Ishikawa (cell line): ENCODE measurements around the gene PRSS12.

Experiments
- CEBPB ChIP-seq: IDR thresholded peaks from 2 replicates; pipeline ENCODE4 v1.6.1; 2012
- CREB1 ChIP-seq: IDR thresholded peaks from 2 replicates; pipeline ENCODE4 v1.6.1; 2012; ENCODE audit warnings: low read depth
- EGR1 ChIP-seq: IDR thresholded peaks from 2 replicates; pipeline ENCODE4 v1.6.1; 2012
- EP300 ChIP-seq: IDR thresholded peaks from 2 replicates; pipeline ENCODE4 v1.6.1; 2012; ENCODE audit warnings: borderline replicate concordance
- FOXM1 ChIP-seq: IDR thresholded peaks from 2 replicates; pipeline ENCODE4 v1.6.1; 2012; ENCODE audit warnings: low read depth, borderline replicate concordance
- NFIC ChIP-seq: IDR thresholded peaks from 2 replicates; pipeline ENCODE4 v1.6.1; 2012
- RAD21 ChIP-seq: IDR thresholded peaks from 2 replicates; pipeline ENCODE4 v1.6.1; 2012; ENCODE audit warnings: low read depth
- TAF1 ChIP-seq: IDR thresholded peaks from 2 replicates; pipeline ENCODE4 v1.6.1; 2012; ENCODE audit warnings: low read depth, mild to moderate bottlenecking
- TCF12 ChIP-seq: IDR thresholded peaks from 2 replicates; pipeline ENCODE4 v1.6.1; 2012; ENCODE audit warnings: low read depth
- TEAD4 ChIP-seq: IDR thresholded peaks from 2 replicates; pipeline ENCODE4 v1.6.1; 2012
- YY1 ChIP-seq: IDR thresholded peaks from 2 replicates; pipeline ENCODE4 v1.6.1; 2012; ENCODE audit warnings: low read depth
- ZBTB7A ChIP-seq: IDR thresholded peaks from 2 replicates; pipeline ENCODE4 v1.6.1; 2012; ENCODE audit warnings: low read depth
- TF ChIP-seq, protein P1 (sequence below): IDR thresholded peaks from 2 replicates; pipeline ENCODE4 v1.6.1; 2012
- TF ChIP-seq, protein P2 (sequence below): IDR thresholded peaks from 2 replicates; pipeline ENCODE4 v1.6.1; 2012; ENCODE audit warnings: low read depth, mild to moderate bottlenecking
- TF ChIP-seq, protein P3 (sequence below): IDR thresholded peaks from 2 replicates; pipeline ENCODE4 v1.6.1; 2012

PRSS12 gene

DNA sequence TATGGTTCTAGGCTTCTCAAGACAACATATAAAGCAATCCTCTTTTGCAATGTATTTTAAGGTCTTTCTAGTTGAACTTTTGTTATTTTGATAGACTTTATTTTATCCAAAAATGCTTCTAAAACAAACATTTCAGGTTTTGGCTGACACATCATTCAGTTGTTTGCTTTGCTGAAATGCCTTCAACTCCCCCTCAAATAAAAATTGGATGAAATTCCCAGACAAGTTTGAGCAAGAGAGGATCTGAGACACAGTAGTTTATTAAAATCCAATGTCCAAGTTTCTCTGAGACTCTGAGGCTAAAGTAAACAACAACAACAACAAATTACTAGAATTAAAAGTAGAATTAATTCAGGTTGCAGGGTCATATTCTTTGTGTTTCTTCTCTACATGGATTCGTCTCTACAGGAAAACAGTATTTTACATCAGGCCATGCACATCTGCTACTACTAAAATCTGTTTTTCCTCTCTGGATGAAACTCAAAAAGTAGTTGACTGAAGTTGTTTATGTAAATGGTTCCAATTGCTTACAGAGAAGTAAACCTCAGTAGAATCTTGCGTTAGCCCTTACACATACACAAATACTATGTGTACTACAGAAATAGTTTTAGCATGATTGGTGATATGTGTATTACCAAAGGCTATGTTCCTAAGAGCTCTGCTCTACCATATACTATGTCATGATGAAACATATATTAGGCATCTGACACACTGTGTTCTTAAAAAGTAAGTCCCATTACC, 64.9 kb downstream of the PRSS12 start:
- no peak for TF ChIP-seq TEAD4
- TF ChIP-seq, protein P1, sequence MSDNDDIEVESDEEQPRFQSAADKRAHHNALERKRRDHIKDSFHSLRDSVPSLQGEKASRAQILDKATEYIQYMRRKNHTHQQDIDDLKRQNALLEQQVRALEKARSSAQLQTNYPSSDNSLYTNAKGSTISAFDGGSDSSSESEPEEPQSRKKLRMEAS = no peak
- TF ChIP-seq, protein P2, sequence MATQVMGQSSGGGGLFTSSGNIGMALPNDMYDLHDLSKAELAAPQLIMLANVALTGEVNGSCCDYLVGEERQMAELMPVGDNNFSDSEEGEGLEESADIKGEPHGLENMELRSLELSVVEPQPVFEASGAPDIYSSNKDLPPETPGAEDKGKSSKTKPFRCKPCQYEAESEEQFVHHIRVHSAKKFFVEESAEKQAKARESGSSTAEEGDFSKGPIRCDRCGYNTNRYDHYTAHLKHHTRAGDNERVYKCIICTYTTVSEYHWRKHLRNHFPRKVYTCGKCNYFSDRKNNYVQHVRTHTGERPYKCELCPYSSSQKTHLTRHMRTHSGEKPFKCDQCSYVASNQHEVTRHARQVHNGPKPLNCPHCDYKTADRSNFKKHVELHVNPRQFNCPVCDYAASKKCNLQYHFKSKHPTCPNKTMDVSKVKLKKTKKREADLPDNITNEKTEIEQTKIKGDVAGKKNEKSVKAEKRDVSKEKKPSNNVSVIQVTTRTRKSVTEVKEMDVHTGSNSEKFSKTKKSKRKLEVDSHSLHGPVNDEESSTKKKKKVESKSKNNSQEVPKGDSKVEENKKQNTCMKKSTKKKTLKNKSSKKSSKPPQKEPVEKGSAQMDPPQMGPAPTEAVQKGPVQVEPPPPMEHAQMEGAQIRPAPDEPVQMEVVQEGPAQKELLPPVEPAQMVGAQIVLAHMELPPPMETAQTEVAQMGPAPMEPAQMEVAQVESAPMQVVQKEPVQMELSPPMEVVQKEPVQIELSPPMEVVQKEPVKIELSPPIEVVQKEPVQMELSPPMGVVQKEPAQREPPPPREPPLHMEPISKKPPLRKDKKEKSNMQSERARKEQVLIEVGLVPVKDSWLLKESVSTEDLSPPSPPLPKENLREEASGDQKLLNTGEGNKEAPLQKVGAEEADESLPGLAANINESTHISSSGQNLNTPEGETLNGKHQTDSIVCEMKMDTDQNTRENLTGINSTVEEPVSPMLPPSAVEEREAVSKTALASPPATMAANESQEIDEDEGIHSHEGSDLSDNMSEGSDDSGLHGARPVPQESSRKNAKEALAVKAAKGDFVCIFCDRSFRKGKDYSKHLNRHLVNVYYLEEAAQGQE = no peak
- no peak for TF ChIP-seq TAF1
- TF ChIP-seq NFIC = no peak
- no peak for TF ChIP-seq FOXM1
- no peak for TF ChIP-seq CREB1
- no peak for TF ChIP-seq EP300

DNA sequence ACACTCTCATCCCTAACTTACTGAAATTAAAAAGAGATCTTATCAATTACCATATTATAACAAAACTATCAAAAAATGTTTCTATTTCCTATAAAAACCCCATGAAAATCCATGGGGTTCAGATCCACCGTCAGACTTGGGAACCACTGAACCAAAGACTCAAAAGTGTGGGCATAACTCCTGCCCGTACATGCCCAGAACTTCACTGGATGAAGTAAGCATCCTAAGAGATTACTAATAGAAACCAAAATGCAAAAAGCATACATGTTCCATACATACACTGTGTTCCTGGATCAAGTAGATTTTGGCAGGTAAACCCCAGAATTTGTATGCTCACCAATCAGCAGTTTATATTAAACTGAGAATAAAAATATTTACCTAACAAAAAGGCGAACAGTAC, 66.1 kb downstream of the PRSS12 start:
- TF ChIP-seq EGR1 = no peak
- no peak for TF ChIP-seq EP300
- TF ChIP-seq FOXM1 = no peak
- no peak for TF ChIP-seq TAF1
- TF ChIP-seq RAD21 = no peak
- TF ChIP-seq, protein P2 = no peak
- TF ChIP-seq NFIC = no peak
- no peak for TF ChIP-seq CREB1
- TF ChIP-seq, protein P3, sequence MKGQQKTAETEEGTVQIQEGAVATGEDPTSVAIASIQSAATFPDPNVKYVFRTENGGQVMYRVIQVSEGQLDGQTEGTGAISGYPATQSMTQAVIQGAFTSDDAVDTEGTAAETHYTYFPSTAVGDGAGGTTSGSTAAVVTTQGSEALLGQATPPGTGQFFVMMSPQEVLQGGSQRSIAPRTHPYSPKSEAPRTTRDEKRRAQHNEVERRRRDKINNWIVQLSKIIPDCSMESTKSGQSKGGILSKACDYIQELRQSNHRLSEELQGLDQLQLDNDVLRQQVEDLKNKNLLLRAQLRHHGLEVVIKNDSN = no peak
- no peak for TF ChIP-seq YY1
- no peak for TF ChIP-seq TEAD4
- TF ChIP-seq, protein P1 = no peak

DNA sequence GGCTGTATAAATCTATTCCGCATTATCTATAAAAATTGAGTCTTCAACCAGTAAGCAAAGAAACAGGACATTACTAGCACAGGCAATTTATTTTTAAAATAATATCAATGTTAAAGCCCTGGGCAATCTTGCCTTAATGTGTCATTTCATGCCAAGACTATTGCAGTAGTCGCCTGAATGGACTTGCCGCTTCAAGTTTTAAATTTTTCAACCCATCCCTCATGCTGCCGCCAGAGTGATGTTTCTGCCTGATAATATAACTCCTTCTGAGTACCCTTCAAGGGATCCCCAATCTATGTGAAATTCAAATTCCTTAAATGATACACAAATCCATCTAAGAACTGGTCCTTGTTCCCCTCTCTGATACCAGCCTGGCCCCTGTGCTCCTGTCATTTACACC, 66.9 kb downstream of the PRSS12 start:
- no peak for TF ChIP-seq TCF12
- no peak for TF ChIP-seq NFIC
- TF ChIP-seq, protein P1 = no peak
- no peak for TF ChIP-seq TAF1
- no peak for TF ChIP-seq TEAD4
- TF ChIP-seq, protein P2 = no peak
- no peak for TF ChIP-seq EP300
- TF ChIP-seq, protein P3 = no peak
- no peak for TF ChIP-seq FOXM1
- TF ChIP-seq EGR1 = no peak
- TF ChIP-seq CEBPB = no peak
- TF ChIP-seq YY1 = no peak
- no peak for TF ChIP-seq CREB1
- no peak for TF ChIP-seq ZBTB7A
- TF ChIP-seq RAD21 = no peak

DNA sequence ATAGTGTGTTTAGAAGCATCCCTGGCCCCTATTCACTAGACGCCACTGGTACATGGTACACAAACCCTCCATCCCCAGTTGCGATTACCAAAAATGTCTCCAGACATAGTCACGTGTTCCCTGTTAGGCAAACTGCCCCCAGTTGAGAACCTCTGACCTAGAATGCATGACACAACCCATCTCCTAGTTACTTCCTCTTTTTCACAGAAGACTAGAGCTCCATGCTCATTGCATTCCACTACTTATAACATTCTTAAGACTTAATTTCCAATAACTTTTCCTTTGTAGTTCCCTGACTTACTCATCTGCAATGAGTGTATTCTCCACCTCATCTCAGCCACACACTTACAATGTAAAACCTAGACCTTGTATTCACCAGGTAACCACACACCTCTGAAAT, 68.6 kb downstream of the PRSS12 start:
- no peak for TF ChIP-seq RAD21
- no peak for TF ChIP-seq YY1
- TF ChIP-seq TEAD4 = no peak
- no peak for TF ChIP-seq CEBPB
- no peak for TF ChIP-seq ZBTB7A
- no peak for TF ChIP-seq EP300
